K562 (cell line): ENCODE measurements around the gene SLC18A3.

Experiments used
- BRCA1 ChIP-seq, 2 experiments: fragments of 450-650 bp in 1 of 2; sonication (generic) in 1 of 2; formaldehyde crosslinking in 1 of 2; IDR thresholded peaks; 2 replicates each; pipeline versions ENCODE4 v1.5.0 to v1.6.1; 2017 to 2020; ENCODE audit warnings: mild to moderate bottlenecking in 1 of 2, missing genetic modification reagents in 1 of 2
- CREM ChIP-seq: IDR thresholded peaks from 2 replicates; pipeline ENCODE4 v1.6.1; 2014; ENCODE audit warnings: antibody characterized with exemption, low read depth
- EZH2 ChIP-seq: IDR thresholded peaks from 2 replicates; pipeline ENCODE4 v1.6.1; 2012; ENCODE audit warnings: low read depth, mild to moderate bottlenecking, inconsistent platforms, low read length, borderline replicate concordance
- NEUROD1 ChIP-seq: fragments of 150-350 bp; IDR thresholded peaks from 2 replicates; pipeline ENCODE4 v1.6.1; 2014; ENCODE audit warnings: borderline replicate concordance, low read length, low read depth; ENCODE audit not compliant: partially characterized antibody
- NFRKB ChIP-seq: fragments of 450-650 bp; IDR thresholded peaks from 2 replicates; pipeline ENCODE4 v1.6.1; 2016; ENCODE audit warnings: low read depth
- SMAD2 ChIP-seq: fragments of 150-350 bp; IDR thresholded peaks from 2 replicates; pipeline ENCODE4 v1.6.1; 2014; ENCODE audit warnings: low read depth, mild to moderate bottlenecking, low read length
- SMC3 ChIP-seq: conservative IDR thresholded peaks from 2 replicates; pipeline ENCODE4 v1.6.1; 2011; ENCODE audit warnings: low read depth, low read length, improper control_type of control experiment; ENCODE audit not compliant: insufficient read depth
- SREBF1 ChIP-seq: fragments of 150-350 bp; IDR thresholded peaks from 2 replicates; pipeline ENCODE4 v1.6.1; 2014; ENCODE audit warnings: antibody characterized with exemption, low read depth, low read length, borderline replicate concordance
- ZBTB9 ChIP-seq: fragments of 450-650 bp; formaldehyde crosslinking; IDR thresholded peaks from 2 replicates; pipeline ENCODE4 v1.4.0; 2020; ENCODE audit warnings: mild to moderate bottlenecking, moderate library complexity
- ZNF583 ChIP-seq: fragments of 250-450 bp; sonication (Bioruptor Pico); IDR thresholded peaks from 2 replicates; pipeline ENCODE4 v1.4.0; 2020
- TF ChIP-seq, protein P1 (sequence below): fragments of 250-450 bp; sonication (Bioruptor Pico); IDR thresholded peaks from 2 replicates; pipeline ENCODE4 v1.4.0; 2020; ENCODE audit warnings: mild to moderate bottlenecking, moderate library complexity
- TF ChIP-seq, protein P2 (sequence below), 3 experiments: IDR thresholded peaks in 2 of 3; conservative IDR thresholded peaks in 1 of 3; 2 replicates each; pipeline ENCODE4 v1.5.1; 2011 to 2012; ENCODE audit warnings: low read length in 3 of 3, mild to moderate bottlenecking in 3 of 3, control low read depth in 2 of 3, improper control_type of control experiment in 1 of 3, inconsistent platforms in 1 of 3, low read depth in 1 of 3, mixed read lengths in 1 of 3, moderate library complexity in 1 of 3; ENCODE audit not compliant: insufficient read depth in 2 of 3

- TF ChIP-seq SMC3: no peak
- no peak for TF ChIP-seq NFRKB
- no peak for TF ChIP-seq NEUROD1
- TF ChIP-seq EZH2: no peak
- TF ChIP-seq, protein P1, sequence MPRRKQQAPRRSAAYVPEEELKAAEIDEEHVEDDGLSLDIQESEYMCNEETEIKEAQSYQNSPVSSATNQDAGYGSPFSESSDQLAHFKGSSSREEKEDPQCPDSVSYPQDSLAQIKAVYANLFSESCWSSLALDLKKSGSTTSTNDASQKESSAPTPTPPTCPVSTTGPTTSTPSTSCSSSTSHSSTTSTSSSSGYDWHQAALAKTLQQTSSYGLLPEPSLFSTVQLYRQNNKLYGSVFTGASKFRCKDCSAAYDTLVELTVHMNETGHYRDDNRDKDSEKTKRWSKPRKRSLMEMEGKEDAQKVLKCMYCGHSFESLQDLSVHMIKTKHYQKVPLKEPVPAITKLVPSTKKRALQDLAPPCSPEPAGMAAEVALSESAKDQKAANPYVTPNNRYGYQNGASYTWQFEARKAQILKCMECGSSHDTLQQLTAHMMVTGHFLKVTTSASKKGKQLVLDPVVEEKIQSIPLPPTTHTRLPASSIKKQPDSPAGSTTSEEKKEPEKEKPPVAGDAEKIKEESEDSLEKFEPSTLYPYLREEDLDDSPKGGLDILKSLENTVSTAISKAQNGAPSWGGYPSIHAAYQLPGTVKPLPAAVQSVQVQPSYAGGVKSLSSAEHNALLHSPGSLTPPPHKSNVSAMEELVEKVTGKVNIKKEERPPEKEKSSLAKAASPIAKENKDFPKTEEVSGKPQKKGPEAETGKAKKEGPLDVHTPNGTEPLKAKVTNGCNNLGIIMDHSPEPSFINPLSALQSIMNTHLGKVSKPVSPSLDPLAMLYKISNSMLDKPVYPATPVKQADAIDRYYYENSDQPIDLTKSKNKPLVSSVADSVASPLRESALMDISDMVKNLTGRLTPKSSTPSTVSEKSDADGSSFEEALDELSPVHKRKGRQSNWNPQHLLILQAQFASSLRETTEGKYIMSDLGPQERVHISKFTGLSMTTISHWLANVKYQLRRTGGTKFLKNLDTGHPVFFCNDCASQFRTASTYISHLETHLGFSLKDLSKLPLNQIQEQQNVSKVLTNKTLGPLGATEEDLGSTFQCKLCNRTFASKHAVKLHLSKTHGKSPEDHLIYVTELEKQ (CRISPR knock-in tag): no peak
- TF ChIP-seq SREBF1: no peak
- TF ChIP-seq ZBTB9: no peak
- TF ChIP-seq, protein P2, sequence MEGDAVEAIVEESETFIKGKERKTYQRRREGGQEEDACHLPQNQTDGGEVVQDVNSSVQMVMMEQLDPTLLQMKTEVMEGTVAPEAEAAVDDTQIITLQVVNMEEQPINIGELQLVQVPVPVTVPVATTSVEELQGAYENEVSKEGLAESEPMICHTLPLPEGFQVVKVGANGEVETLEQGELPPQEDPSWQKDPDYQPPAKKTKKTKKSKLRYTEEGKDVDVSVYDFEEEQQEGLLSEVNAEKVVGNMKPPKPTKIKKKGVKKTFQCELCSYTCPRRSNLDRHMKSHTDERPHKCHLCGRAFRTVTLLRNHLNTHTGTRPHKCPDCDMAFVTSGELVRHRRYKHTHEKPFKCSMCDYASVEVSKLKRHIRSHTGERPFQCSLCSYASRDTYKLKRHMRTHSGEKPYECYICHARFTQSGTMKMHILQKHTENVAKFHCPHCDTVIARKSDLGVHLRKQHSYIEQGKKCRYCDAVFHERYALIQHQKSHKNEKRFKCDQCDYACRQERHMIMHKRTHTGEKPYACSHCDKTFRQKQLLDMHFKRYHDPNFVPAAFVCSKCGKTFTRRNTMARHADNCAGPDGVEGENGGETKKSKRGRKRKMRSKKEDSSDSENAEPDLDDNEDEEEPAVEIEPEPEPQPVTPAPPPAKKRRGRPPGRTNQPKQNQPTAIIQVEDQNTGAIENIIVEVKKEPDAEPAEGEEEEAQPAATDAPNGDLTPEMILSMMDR (IDR thresholded peaks at IDR 0.05 in 2 of 3, conservative IDR thresholded peaks at IDR 0.05 in 1 of 3; ENCODE audit: insufficient read depth in 2 of 3, low read depth in 1 of 3, low read length in 3 of 3): no peak
- TF ChIP-seq ZNF583: no peak
- no peak for TF ChIP-seq SMAD2
- TF ChIP-seq BRCA1 (IDR thresholded peaks at IDR 0.05): no peak
- no peak for TF ChIP-seq BRCA1 (CRISPR knock-in tag; IDR thresholded peaks at IDR 0.05)
- TF ChIP-seq CREM: no peak
Observed at GRCh38 chr10:49627644-49628247, 17.6 kb downstream of the SLC18A3 start.
